GM23338 (cell line): ENCODE results near the gene NPHP4.

Source experiments
- EZH2 ChIP-seq: fragments of 200-600 bp; sonication (generic); IDR thresholded peaks from one replicate; pipeline ENCODE4 v1.8.0; 2017; ENCODE audit warnings: antibody characterized with exemption, mild to moderate bottlenecking, low read depth; ENCODE audit not compliant: unreplicated experiment
- EZH2phosphoT487 ChIP-seq: fragments of 200-600 bp; sonication (generic); IDR thresholded peaks from one replicate; pipeline ENCODE4 v1.8.1; 2018; ENCODE audit warnings: antibody characterized with exemption; ENCODE audit not compliant: unreplicated experiment
- TF ChIP-seq, protein P1 (sequence below), 2 experiments: fragments of 200-600 bp in 1 of 2; sonication (generic) in 1 of 2; conservative IDR thresholded peaks; 2 replicates each; pipeline versions ENCODE4 v1.5.1 to v1.6.1; 2016 to 2017; ENCODE audit warnings: antibody characterized with exemption in 2 of 2, low read depth in 2 of 2, mild to moderate bottlenecking in 2 of 2, moderate library complexity in 1 of 2
- TF ChIP-seq, protein P2 (sequence below): IDR thresholded peaks from one replicate; pipeline ENCODE4 v1.6.1; 2018; ENCODE audit warnings: antibody characterized with exemption; ENCODE audit not compliant: unreplicated experiment

DNA sequence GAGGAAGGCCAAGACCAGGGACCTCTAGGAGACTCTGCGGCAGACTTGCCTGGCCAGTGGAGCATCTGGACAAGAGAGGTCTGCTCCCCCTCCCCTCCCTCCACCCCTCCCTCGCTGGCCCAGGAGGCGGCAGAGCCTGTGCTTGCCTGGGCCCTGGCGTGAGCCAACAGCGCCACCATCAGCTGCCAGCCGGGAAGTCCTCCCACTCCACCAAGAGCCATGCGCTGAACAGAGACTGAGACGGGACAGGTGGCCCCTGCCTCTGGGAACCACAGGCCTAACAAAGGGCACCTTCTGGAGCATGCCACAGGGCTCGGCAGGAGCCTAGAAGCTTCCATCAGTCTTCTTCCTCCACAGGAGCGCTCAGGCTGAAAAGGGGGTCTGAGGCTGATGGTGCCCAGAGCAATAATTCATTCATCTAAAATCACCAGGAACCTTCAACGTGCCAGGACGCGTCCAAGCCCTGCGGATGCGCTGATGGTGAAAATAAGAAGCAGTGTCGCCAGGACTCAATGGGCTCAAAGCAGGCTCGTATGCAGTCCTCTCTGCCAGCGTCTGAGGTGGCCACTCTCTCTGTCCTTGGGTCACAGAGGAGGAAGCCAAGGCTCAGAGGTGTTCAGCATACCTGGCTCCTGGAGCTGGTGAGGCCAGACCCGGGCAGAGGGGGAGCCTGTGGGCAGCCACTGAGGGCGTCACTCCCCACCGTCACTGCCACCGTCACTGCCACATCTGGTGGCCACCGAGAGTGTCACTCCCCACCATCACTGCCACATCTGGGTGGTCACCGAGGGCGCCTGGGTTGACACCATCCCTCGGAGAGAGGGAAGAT is 161.2 kb downstream of the NPHP4 start:
- TF ChIP-seq, protein P1, sequence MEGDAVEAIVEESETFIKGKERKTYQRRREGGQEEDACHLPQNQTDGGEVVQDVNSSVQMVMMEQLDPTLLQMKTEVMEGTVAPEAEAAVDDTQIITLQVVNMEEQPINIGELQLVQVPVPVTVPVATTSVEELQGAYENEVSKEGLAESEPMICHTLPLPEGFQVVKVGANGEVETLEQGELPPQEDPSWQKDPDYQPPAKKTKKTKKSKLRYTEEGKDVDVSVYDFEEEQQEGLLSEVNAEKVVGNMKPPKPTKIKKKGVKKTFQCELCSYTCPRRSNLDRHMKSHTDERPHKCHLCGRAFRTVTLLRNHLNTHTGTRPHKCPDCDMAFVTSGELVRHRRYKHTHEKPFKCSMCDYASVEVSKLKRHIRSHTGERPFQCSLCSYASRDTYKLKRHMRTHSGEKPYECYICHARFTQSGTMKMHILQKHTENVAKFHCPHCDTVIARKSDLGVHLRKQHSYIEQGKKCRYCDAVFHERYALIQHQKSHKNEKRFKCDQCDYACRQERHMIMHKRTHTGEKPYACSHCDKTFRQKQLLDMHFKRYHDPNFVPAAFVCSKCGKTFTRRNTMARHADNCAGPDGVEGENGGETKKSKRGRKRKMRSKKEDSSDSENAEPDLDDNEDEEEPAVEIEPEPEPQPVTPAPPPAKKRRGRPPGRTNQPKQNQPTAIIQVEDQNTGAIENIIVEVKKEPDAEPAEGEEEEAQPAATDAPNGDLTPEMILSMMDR (conservative IDR thresholded peaks at IDR 0.05; ENCODE audit: low read depth in 2 of 2): peak; percentile 68 to 86
- TF ChIP-seq, protein P2, sequence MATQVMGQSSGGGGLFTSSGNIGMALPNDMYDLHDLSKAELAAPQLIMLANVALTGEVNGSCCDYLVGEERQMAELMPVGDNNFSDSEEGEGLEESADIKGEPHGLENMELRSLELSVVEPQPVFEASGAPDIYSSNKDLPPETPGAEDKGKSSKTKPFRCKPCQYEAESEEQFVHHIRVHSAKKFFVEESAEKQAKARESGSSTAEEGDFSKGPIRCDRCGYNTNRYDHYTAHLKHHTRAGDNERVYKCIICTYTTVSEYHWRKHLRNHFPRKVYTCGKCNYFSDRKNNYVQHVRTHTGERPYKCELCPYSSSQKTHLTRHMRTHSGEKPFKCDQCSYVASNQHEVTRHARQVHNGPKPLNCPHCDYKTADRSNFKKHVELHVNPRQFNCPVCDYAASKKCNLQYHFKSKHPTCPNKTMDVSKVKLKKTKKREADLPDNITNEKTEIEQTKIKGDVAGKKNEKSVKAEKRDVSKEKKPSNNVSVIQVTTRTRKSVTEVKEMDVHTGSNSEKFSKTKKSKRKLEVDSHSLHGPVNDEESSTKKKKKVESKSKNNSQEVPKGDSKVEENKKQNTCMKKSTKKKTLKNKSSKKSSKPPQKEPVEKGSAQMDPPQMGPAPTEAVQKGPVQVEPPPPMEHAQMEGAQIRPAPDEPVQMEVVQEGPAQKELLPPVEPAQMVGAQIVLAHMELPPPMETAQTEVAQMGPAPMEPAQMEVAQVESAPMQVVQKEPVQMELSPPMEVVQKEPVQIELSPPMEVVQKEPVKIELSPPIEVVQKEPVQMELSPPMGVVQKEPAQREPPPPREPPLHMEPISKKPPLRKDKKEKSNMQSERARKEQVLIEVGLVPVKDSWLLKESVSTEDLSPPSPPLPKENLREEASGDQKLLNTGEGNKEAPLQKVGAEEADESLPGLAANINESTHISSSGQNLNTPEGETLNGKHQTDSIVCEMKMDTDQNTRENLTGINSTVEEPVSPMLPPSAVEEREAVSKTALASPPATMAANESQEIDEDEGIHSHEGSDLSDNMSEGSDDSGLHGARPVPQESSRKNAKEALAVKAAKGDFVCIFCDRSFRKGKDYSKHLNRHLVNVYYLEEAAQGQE: no peak
- TF ChIP-seq EZH2phosphoT487: no peak
- no peak for TF ChIP-seq EZH2
